HG02884 (cell line): Measurements from ENCODE around the gene NLGN1.

Source experiments
- ATAC-seq: cut with Tn5 transposase; IDR thresholded peaks from one replicate; pipeline ENCODE4 v1.9.1; 2021; ENCODE audit warnings: mild to moderate bottlenecking, moderate library complexity; ENCODE audit not compliant: unreplicated experiment

Gene NLGN1

GRCh38 chr3:173823911-173824460 lies 426.4 kb downstream of the NLGN1 start:
- no peak for ATAC-seq

- no peak for ATAC-seq
Observed at GRCh38 chr3:173825730-173826129, 428.2 kb downstream of the NLGN1 start.

GRCh38 chr3:173826416-173826815 lies 428.9 kb downstream of the NLGN1 start:
- no peak for ATAC-seq

GRCh38 chr3:173826901-173827609 lies 429.5 kb downstream of the NLGN1 start:
- ATAC-seq = no peak

GRCh38 chr3:173838644-173839043 lies 441.1 kb downstream of the NLGN1 start:
- ATAC-seq = no peak

- ATAC-seq = no peak
Observed at GRCh38 chr3:173839859-173840258, 442.3 kb downstream of the NLGN1 start.

GRCh38 chr3:173841334-173841733 lies 443.8 kb downstream of the NLGN1 start:
- no peak for ATAC-seq

GRCh38 chr3:173843060-173843459 lies 445.5 kb downstream of the NLGN1 start:
- ATAC-seq = no peak

- ATAC-seq = no peak
Observed at GRCh38 chr3:173846584-173846983, 449.0 kb downstream of the NLGN1 start.

- ATAC-seq = no peak
Observed at GRCh38 chr3:173849489-173849888, 451.9 kb downstream of the NLGN1 start.

- ATAC-seq = no peak
Observed at GRCh38 chr3:173857154-173857553, 459.6 kb downstream of the NLGN1 start.

- no peak for ATAC-seq
Observed at GRCh38 chr3:173862701-173863100, 465.2 kb downstream of the NLGN1 start.

- no peak for ATAC-seq
Observed at GRCh38 chr3:173863551-173863950, 466.0 kb downstream of the NLGN1 start.

GRCh38 chr3:173865900-173866498 lies 468.5 kb downstream of the NLGN1 start:
- ATAC-seq = no peak

- ATAC-seq = no peak
Observed at GRCh38 chr3:173869766-173870165, 472.2 kb downstream of the NLGN1 start.

GRCh38 chr3:173870976-173871375 lies 473.4 kb downstream of the NLGN1 start:
- ATAC-seq = no peak

- no peak for ATAC-seq
Observed at GRCh38 chr3:173875790-173876189, 478.2 kb downstream of the NLGN1 start.

- ATAC-seq = no peak
Observed at GRCh38 chr3:173876476-173876875, 478.9 kb downstream of the NLGN1 start.

- ATAC-seq = no peak
Observed at GRCh38 chr3:173887888-173888287, 490.3 kb downstream of the NLGN1 start.

GRCh38 chr3:173889596-173889995 lies 492.1 kb downstream of the NLGN1 start:
- no peak for ATAC-seq

- ATAC-seq = no peak
Observed at GRCh38 chr3:173890091-173890490, 492.5 kb downstream of the NLGN1 start.
